HG03432 (cell line): ENCODE results near the gene APLN.

Experiments
- ATAC-seq: cut with Tn5 transposase; IDR thresholded peaks from one replicate; pipeline ENCODE4 v1.9.1; 2021; ENCODE audit warnings: mild to moderate bottlenecking, moderate library complexity; ENCODE audit not compliant: unreplicated experiment

Gene APLN

GRCh38 chrX:129599996-129600395 lies 54.8 kb downstream of the APLN start:
- ATAC-seq = no peak

DNA sequence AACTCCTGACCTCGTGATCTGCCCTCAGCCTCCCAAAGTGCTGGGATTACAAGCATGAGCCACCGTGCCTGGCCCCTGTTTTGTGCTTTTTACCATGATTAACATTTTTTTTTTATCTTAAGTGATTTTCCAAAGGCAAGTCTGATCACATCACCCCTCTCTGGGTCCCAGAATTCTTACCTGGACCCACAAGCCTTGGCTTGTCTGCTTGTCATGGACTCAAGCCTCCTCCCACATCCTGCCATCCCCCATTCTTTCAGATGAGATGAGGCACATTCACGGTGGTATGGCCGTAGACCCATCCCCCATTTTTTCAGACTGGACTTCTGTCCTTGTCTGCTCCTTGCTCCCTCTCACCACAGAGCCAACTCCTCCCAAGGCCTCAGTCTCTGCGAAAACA lies 55.3 kb downstream of the APLN start:
- no peak for ATAC-seq

DNA sequence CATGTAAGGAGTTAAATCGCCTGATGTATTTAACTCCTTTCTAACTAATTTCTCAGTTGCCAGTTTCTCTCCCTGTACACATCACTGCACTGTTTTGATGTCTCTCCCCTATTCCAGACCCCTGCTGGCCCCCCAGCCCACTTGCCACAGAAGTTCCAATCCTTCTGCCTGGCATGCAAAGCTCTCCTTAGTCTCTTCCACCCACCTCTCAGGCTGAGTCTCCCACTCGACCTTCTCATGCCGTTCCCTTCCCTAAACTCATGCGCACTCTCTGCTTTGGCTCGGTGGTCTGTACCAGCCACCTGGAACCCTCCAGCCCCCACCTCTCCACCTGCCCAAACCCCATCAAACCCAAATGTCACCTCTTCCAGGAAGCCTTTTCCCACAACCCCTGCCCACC lies 56.9 kb downstream of the APLN start:
- no peak for ATAC-seq

DNA sequence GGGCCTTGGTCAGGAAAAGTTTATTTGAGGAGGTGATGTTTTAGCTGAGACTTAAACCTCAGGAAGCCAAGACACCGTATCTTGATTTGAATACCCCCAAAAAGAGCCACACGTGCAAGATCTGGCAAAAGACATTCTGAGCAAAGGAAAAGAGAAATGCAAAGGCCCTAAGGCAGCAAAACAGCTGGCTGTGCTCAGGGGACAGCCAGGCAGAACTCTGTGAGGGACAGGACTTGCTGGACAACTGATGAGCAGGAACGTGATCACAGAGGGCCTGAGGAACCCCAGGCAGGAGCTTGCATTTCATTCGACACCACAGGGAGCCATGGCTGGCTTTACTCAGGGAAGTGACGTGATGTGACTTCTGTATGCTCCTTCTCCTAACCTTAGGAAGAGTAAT lies 58.7 kb downstream of the APLN start:
- ATAC-seq = no peak
